ENCODE measurements around the gene HCRTR1.

HCRTR1 gene

GRCh38 chr1:31576743-31577455, 40.6 kb upstream of the HCRTR1 start:
- Mint-ChIP-seq H3K4me1 (ENCODE audit: low read depth) (peaks cover 5% of the 10 kb centered on the region), H3K9me3 (no peaks in the 10 kb centered on the region), H3K27me3 (peaks cover 25% of the 10 kb centered on the region), H3K36me3 (ENCODE audit: low read depth) (no peaks in the 10 kb centered on the region), H3K27ac (no peak overlapping the region), H3K4me3 (no peak overlapping the region)
- DNase-seq: no peak

GRCh38 chr1:31577515-31578192, 39.8 kb upstream of the HCRTR1 start:
- Mint-ChIP-seq H3K4me3 (no peak overlapping the region), H3K36me3 (ENCODE audit: low read depth) (no peaks in the 10 kb centered on the region), H3K9me3 (no peaks in the 10 kb centered on the region), H3K27ac (no peak overlapping the region), H3K27me3 (peaks cover 25% of the 10 kb centered on the region), H3K4me1 (ENCODE audit: low read depth) (peaks cover 5% of the 10 kb centered on the region)
- DNase-seq: no peak

- Mint-ChIP-seq H3K36me3 (ENCODE audit: low read depth) (no peaks in the 10 kb centered on the region), H3K27me3 (peaks cover 22% of the 10 kb centered on the region), H3K27ac (no peak overlapping the region), H3K4me1 (ENCODE audit: low read depth) (peaks cover 5% of the 10 kb centered on the region), H3K9me3 (no peaks in the 10 kb centered on the region), H3K4me3 (no peak overlapping the region)
- DNase-seq: no peak
Observed at GRCh38 chr1:31579374-31579773, 38.1 kb upstream of the HCRTR1 start.

GRCh38 chr1:31580513-31580870, 37.0 kb upstream of the HCRTR1 start:
- no peaks in the 10 kb centered on the region for H3K36me3 Mint-ChIP-seq (ENCODE audit: low read depth)
- no peak overlapping the region for H3K4me3 Mint-ChIP-seq
- peaks cover 5% of the 10 kb centered on the region for H3K4me1 Mint-ChIP-seq (ENCODE audit: low read depth)
- DNase-seq: no peak
- H3K27ac Mint-ChIP-seq: no peak overlapping the region
- no peaks in the 10 kb centered on the region for H3K9me3 Mint-ChIP-seq
- peaks cover 14% of the 10 kb centered on the region for H3K27me3 Mint-ChIP-seq

GRCh38 chr1:31580891-31581603, 36.4 kb upstream of the HCRTR1 start:
- Mint-ChIP-seq H3K4me1 (ENCODE audit: low read depth) (peaks cover 4% of the 10 kb centered on the region), H3K36me3 (ENCODE audit: low read depth) (no peaks in the 10 kb centered on the region), H3K4me3 (no peak overlapping the region), H3K27me3 (peaks cover 8% of the 10 kb centered on the region), H3K9me3 (no peaks in the 10 kb centered on the region), H3K27ac (no peak overlapping the region)
- DNase-seq: no peak

GRCh38 chr1:31581821-31582810, 35.4 kb upstream of the HCRTR1 start:
- Mint-ChIP-seq H3K9me3 (no peaks in the 10 kb centered on the region), H3K36me3 (ENCODE audit: low read depth) (no peaks in the 10 kb centered on the region), H3K27me3 (no peaks in the 10 kb centered on the region), H3K27ac (no peak overlapping the region), H3K4me1 (ENCODE audit: low read depth) (no peaks in the 10 kb centered on the region), H3K4me3 (no peak overlapping the region)
- no peak for DNase-seq

- Mint-ChIP-seq H3K4me1 (ENCODE audit: low read depth) (no peaks in the 10 kb centered on the region), H3K9me3 (no peaks in the 10 kb centered on the region), H3K36me3 (ENCODE audit: low read depth) (no peaks in the 10 kb centered on the region), H3K4me3 (no peak overlapping the region), H3K27ac (no peak overlapping the region), H3K27me3 (peaks cover 8% of the 10 kb centered on the region)
- no peak for DNase-seq
Observed at GRCh38 chr1:31583082-31583994, 34.2 kb upstream of the HCRTR1 start.

GRCh38 chr1:31583995-31584868, 33.3 kb upstream of the HCRTR1 start:
- no peak overlapping the region for H3K27ac Mint-ChIP-seq
- no peak overlapping the region for H3K4me3 Mint-ChIP-seq
- no peaks in the 10 kb centered on the region for H3K36me3 Mint-ChIP-seq (ENCODE audit: low read depth)
- DNase-seq: no peak
- peaks cover 1% of the 10 kb centered on the region for H3K4me1 Mint-ChIP-seq (ENCODE audit: low read depth)
- H3K9me3 Mint-ChIP-seq: no peaks in the 10 kb centered on the region
- H3K27me3 Mint-ChIP-seq: peaks cover 12% of the 10 kb centered on the region

GRCh38 chr1:31584869-31585735, 32.4 kb upstream of the HCRTR1 start:
- Mint-ChIP-seq H3K27ac (no peak overlapping the region), H3K4me3 (no peak overlapping the region), H3K36me3 (ENCODE audit: low read depth) (no peaks in the 10 kb centered on the region), H3K9me3 (no peaks in the 10 kb centered on the region), H3K27me3 (peaks cover 16% of the 10 kb centered on the region), H3K4me1 (ENCODE audit: low read depth) (peaks cover 2% of the 10 kb centered on the region)
- DNase-seq: no peak

GRCh38 chr1:31585736-31586365, 31.6 kb upstream of the HCRTR1 start:
- Mint-ChIP-seq H3K27ac (no peak overlapping the region), H3K4me3 (no peak overlapping the region), H3K27me3 (peaks cover 22% of the 10 kb centered on the region), H3K4me1 (ENCODE audit: low read depth) (peaks cover 2% of the 10 kb centered on the region), H3K9me3 (no peaks in the 10 kb centered on the region), H3K36me3 (ENCODE audit: low read depth) (no peaks in the 10 kb centered on the region)
- DNase-seq: no peak

GRCh38 chr1:31586376-31587327, 30.8 kb upstream of the HCRTR1 start:
- H3K27ac Mint-ChIP-seq: no peak overlapping the region
- peaks cover 28% of the 10 kb centered on the region for H3K27me3 Mint-ChIP-seq
- no peak overlapping the region for H3K4me3 Mint-ChIP-seq
- no peaks in the 10 kb centered on the region for H3K9me3 Mint-ChIP-seq
- no peak for DNase-seq
- H3K4me1 Mint-ChIP-seq (ENCODE audit: low read depth): peaks cover 2% of the 10 kb centered on the region
- H3K36me3 Mint-ChIP-seq (ENCODE audit: low read depth): no peaks in the 10 kb centered on the region
